Sigmoid colon (tissue), 4 donors: ENCODE data around the gene VGLL4.

ENCODE experiments used
- CTCF ChIP-seq, 4 experiments: fragments of 450-650 bp in 3 of 4; fragments of 200-600 bp in 1 of 4; IDR thresholded peaks; one replicate each; pipeline ENCODE4 v1.5.1; 2016 to 2019; ENCODE audit warnings: antibody characterized with exemption in 4 of 4, mild to moderate bottlenecking in 3 of 4, moderate library complexity in 2 of 4
- POLR2AphosphoS5 ChIP-seq, 4 donors: sonication (generic); formaldehyde crosslinking; IDR thresholded peaks; one replicate each; pipeline ENCODE4 v1.6.1; 2017; ENCODE audit warnings: antibody characterized with exemption in 4 of 4

DNA sequence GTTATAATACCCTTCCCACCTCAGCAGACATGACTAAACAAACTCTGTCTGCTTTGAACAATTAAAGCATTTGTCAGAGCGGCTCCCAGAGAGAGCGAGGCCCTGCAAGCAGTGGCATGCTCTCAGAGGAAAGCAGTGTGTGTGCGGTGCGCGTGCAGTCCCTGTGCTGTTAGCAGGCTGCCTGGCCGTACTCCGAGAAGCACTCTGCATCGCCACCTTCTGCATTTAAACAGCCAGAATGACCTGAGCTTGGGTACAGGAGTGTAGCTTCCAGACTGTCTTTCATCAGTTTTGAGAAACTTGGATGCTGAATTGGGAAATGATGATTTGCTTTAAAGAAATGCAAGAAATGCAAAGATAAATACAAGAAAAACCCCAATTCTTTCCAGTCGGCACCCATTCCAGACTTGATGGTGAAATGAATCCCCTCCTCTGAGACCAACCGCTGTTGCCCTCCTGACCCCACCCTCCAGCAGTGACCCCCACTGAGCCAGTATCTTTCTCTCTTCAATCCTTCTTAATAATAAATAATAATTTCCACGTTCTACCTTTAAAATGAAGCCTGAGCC, 113.5 kb downstream of the VGLL4 start:
- TF ChIP-seq CTCF (IDR thresholded peaks at IDR 0.05) (no peak), POLR2AphosphoS5 (IDR thresholded peaks at IDR 0.05) (peak in 2 of 4 donors; percentile 8 to 10)
